T47D (cell line): ENCODE data around the gene TBCCD1.

Experiments used
- DNase-seq, 2 experiments: peaks; one replicate each; pipeline versions ENCODE4 v3.0.0 to v3.0.0-alpha.2; 2011 to 2012; ENCODE audit warnings: low read depth in 1 of 2, low spot score in 1 of 2
- JUND ChIP-seq: IDR thresholded peaks from 2 replicates; pipeline ENCODE4 v1.6.1; 2012; ENCODE audit warnings: low read depth
- in situ Hi-C: cut with HindIII; loops from 2 replicates; pipeline ENCODE4 v1.10.0; 2016; ENCODE audit warnings: low sequenced_read_pairs, low pct_unique_long_range_greater_than_20kb

The TBCCD1 gene, protein sequence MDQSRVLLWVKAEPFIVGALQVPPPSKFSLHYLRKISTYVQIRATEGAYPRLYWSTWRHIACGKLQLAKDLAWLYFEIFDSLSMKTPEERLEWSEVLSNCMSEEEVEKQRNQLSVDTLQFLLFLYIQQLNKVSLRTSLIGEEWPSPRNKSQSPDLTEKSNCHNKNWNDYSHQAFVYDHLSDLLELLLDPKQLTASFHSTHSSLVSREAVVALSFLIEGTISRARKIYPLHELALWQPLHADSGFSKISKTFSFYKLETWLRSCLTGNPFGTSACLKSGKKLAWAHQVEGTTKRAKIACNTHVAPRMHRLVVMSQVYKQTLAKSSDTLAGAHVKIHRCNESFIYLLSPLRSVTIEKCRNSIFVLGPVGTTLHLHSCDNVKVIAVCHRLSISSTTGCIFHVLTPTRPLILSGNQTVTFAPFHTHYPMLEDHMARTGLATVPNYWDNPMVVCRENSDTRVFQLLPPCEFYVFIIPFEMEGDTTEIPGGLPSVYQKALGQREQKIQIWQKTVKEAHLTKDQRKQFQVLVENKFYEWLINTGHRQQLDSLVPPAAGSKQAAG

DNA sequence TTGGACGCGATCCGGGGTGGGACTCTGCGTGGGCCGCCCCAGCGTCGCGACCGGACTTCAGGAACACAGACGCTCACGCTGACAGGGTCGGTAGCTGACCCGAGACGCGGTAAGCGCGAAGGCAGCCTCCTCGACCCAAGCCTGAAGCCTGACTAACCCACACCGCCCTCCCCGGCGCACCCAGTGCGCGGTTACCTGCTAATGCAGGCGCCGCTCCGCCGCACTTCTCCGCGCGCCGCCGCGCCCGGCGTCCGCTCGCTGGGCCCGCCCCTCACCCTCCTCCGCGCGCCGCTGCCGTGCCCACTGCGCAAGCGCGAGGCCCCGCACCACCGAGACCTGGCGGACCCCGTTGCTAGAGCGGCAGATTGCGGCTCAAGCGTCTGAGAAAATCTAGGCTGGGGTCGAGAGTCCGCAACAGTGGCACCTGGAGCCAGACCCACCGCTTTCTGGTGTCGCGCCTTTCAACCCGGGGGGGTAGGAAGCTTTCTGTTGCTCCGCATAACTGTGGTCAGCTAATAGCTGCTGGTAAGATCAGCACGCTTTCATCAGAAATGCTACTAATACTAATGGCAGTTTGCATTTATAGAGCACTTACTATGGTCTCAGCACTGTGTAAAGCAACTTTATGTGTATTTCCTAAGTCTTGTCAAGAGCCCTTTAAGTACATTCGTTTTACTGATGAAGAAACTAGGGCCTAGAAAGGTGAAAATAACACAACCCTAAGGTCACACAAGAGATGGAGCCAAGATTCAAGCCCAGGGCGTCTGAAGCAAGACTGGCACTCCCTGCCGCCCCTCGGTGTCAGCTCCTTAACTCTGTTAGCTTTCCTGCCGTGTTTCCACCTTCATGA, at the start of gene TBCCD1:
Gene TBCCD1, minus strand, starts transcription at position 268 of the 850 bp plus-strand sequence. CDS start 3,010 bp downstream, outside the sequence.
- no peak for TF ChIP-seq JUND
- DNase-seq = peak; percentile 82 to 98
- in situ Hi-C loops = no loop called here

DNA sequence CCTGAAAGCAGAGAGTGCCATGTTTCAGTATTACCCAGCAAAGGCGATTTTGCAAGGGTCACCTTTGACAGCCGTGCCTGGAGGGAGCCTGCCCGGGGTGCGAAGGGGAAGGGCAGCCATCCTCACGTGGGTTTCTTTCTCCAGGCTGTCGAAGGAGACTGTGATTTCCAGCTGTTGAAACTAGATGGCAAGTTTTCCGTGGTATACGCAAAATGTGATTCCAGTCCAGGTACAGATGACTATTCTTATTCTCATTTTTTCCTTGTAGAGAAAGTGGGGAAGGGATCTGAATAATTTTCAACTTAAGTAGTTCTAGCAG, 49.1 kb upstream of the TBCCD1 start:
- DNase-seq = no peak
- TF ChIP-seq JUND = no peak
- in situ Hi-C loops = no loop called here

- TF ChIP-seq JUND = no peak
- in situ Hi-C loops = no loop called here
- DNase-seq = peak; percentile 92 to 93
These were observed 47.7 kb upstream of the TBCCD1 start for GRCh38 chr3:186614597-186615483.

GRCh38 chr3:186614266-186614596, 47.1 kb upstream of the TBCCD1 start:
- no peak for TF ChIP-seq JUND
- in situ Hi-C loops = no loop called here
- DNase-seq = no peak

- in situ Hi-C loops = no loop called here
These were observed 46.6 kb upstream of the TBCCD1 start for GRCh38 chr3:186613637-186614265.

GRCh38 chr3:186612721-186613636, 45.8 kb upstream of the TBCCD1 start, which contains the start of gene AHSG:
TSS of gene AHSG (plus strand) at chr3:186613060. CDS start at chr3:186613142, 82 bp downstream.
- in situ Hi-C loops = no loop called here
- no peak for TF ChIP-seq JUND
- DNase-seq = no peak

More at GRCh38 chr3:186613637-186614265, 46.6 kb upstream of the TBCCD1 start:
- no peak for DNase-seq
- TF ChIP-seq JUND = no peak

GRCh38 chr3:186612065-186612464, 44.9 kb upstream of the TBCCD1 start:
- in situ Hi-C loops = no loop called here
- TF ChIP-seq JUND = no peak
- DNase-seq = no peak

- in situ Hi-C loops = no loop called here
- TF ChIP-seq JUND = no peak
- DNase-seq = peak in 1 of 2 experiments; percentile 67
These were observed 42.2 kb upstream of the TBCCD1 start for GRCh38 chr3:186609247-186609868.

DNA sequence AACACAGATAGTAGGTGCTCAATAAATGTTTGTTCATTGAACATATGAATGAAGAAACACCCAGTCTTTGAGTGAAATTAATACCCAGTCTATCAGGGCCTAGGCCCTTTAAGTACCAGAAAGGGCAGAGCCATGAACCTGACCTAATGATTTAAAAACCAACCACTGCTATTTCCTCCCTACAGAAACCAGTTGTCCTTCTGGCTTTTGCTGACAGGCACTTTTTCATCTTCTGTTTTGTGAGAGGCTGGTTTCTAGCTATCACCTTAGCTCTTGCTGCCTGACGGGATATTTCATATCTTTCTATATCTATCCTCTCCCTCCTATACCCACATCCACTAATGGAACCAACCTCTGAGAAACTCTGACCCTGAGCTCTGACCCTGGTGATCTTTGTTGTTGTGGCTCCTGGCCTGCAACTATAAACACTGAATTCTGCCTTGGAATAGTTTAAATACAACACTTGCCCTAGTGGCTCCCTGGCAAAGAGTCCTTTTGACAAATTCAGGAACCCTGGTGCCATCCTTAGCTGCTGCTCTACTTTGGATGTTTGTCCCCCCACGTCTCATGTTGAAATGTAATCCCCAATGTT, 41.6 kb upstream of the TBCCD1 start:
- no peak for TF ChIP-seq JUND
- DNase-seq = no peak
- in situ Hi-C loops = no loop called here
